Body of pancreas (tissue), 4 donors: ENCODE measurements around the gene SCN5A.

Experiments
- CTCF ChIP-seq, 7 experiments: fragments of 450-650 bp in 4 of 7; fragments of 200-600 bp in 3 of 7; sonication (generic) in 3 of 7; IDR thresholded peaks; one replicate each; pipeline ENCODE4 v1.5.1; 2016 to 2019; ENCODE audit warnings: antibody characterized with exemption in 7 of 7
- POLR2A ChIP-seq, 3 donors: fragments of 450-650 bp; IDR thresholded peaks; one replicate each; pipeline ENCODE4 v1.6.1; 2016; ENCODE audit warnings: antibody characterized with exemption in 3 of 3, mild to moderate bottlenecking in 2 of 3

- TF ChIP-seq CTCF (IDR thresholded peaks at IDR 0.05) = no peak
- TF ChIP-seq POLR2A (IDR thresholded peaks at IDR 0.05) = no peak
These were observed 76.4 kb downstream of the SCN5A start for GRCh38 chr3:38573111-38573510.
